HCT116 (cell line): ENCODE results near the gene ZNF580. TPM values are rescaled to one million over a fixed set of nuclear protein-coding genes. Genes with fewer than 3 reads are reported as not detected.

Experiments used
- ATAC-seq: fragments of 200-7000 bp; cut with Tn5 transposase; 2 replicates; pipeline ENCODE4 v1.9.1; 2020; ENCODE audit warnings: mild to moderate bottlenecking, moderate library complexity
- BruUV-seq: library from RNA; stranded (reverse); fragments of 400-500 nt; replicated peaks from 2 replicates; lab custom pipeline; 2021; lab: Mats Ljungman, UMichigan
- CTCF ChIA-PET: fragments of 300-600 bp; sonication (Branson Sonifier 250); formaldehyde crosslinking; loops from one replicate; lab custom pipeline; 2021; ENCODE audit warnings: antibody characterized with exemption; lab: Charles Lee
- POLR2A ChIA-PET: fragments of 300-600, 350-600 bp; sonication (Branson Sonifier 250); formaldehyde crosslinking; loops from one replicate; lab custom pipeline; 2021; ENCODE audit warnings: antibody characterized with exemption; lab: Charles Lee
- RAD21 ChIA-PET, 2 experiments: fragments of 300-600 bp; sonication (Branson Sonifier 250); formaldehyde crosslinking; loops; one replicate each; lab custom pipeline; 2023; ENCODE audit warnings: low total read pairs in 2 of 2; ENCODE audit not compliant: uncharacterized antibody in 2 of 2, unreplicated experiment in 2 of 2, low non-redundant PET in 1 of 2; lab: Charles Lee
- DNase-seq: peaks from one replicate; pipeline ENCODE4 v3.0.0-alpha.2; 2010; ENCODE audit warnings: low read depth, low spot score
- H2AFZ ChIP-seq: fragments of 200-600 bp; shearing (Covaris generic), sonication (generic); 2 replicates; pipeline ENCODE4 v1.6.1; 2017; ENCODE audit warnings: low read depth, mixed run types, mixed read lengths, antibody characterized with exemption, low read length; ENCODE audit not compliant: poor library complexity, severe bottlenecking
- H3K27ac ChIP-seq: 2 replicates; pipeline ENCODE4 v1.5.1; 2012; ENCODE audit warnings: low read depth, low read length
- H3K27me3 ChIP-seq: fragments of 200-600 bp; sonication (generic); 2 replicates; pipeline ENCODE4 v1.6.1; 2016; ENCODE audit warnings: mixed run types, low read length, mixed read lengths; ENCODE audit not compliant: insufficient read depth
- H3K36me3 ChIP-seq, 2 experiments: fragments of 200-500 bp in 1 of 2; fragments of 200-600 bp in 1 of 2; sonication (Bioruptor generic) in 1 of 2; sonication (generic) in 1 of 2; 2 replicates each; pipeline versions ENCODE4 v1.5.1 to v1.6.1; 2014 to 2016; ENCODE audit warnings: low read length in 2 of 2, inconsistent platforms in 1 of 2, mixed read lengths in 1 of 2, mixed run types in 1 of 2; ENCODE audit not compliant: insufficient read depth in 2 of 2, control insufficient read depth in 1 of 2
- H3K4me1 ChIP-seq, 2 experiments: fragments of 200-600 bp in 1 of 2; sonication (generic) in 1 of 2; 2 replicates each; pipeline versions ENCODE4 v1.5.1 to v1.6.1; 2012 to 2017; ENCODE audit warnings: low read length in 2 of 2, inconsistent platforms in 1 of 2, mild to moderate bottlenecking in 1 of 2, mixed read lengths in 1 of 2, mixed run types in 1 of 2, moderate library complexity in 1 of 2; ENCODE audit not compliant: insufficient read depth in 2 of 2, control insufficient read depth in 1 of 2
- H3K4me2 ChIP-seq: fragments of 200-600 bp; sonication (generic); 2 replicates; pipeline ENCODE4 v1.6.1; 2017; ENCODE audit warnings: mixed run types, low read length, mixed read lengths
- H3K4me3 ChIP-seq, 2 experiments: fragments of 200-600 bp in 1 of 2; sonication (generic) in 1 of 2; replicated peaks in 1 of 2; 2 replicates each; pipeline ENCODE4 v1.5.1; 2011 to 2016; ENCODE audit warnings: low read length in 2 of 2, control low read depth in 1 of 2, low read depth in 1 of 2, mild to moderate bottlenecking in 1 of 2, mixed read lengths in 1 of 2, mixed run types in 1 of 2
- H3K79me2 ChIP-seq: fragments of 200-600 bp; sonication (generic); 2 replicates; pipeline ENCODE4 v1.6.1; 2017; ENCODE audit warnings: mild to moderate bottlenecking, mixed run types, low read length, moderate library complexity, mixed read lengths; ENCODE audit not compliant: insufficient read depth
- H3K9ac ChIP-seq: fragments of 200-600 bp; sonication (generic); 2 replicates; pipeline ENCODE4 v1.6.1; 2016; ENCODE audit warnings: low read length, mixed read lengths
- H3K9me2 ChIP-seq: fragments of 200-600 bp; sonication (generic), shearing (Covaris generic); 2 replicates; pipeline ENCODE4 v1.6.1; 2017; ENCODE audit warnings: mixed run types, mild to moderate bottlenecking, moderate library complexity; ENCODE audit not compliant: insufficient read depth
- H3K9me3 ChIP-seq, 2 experiments: fragments of 200-500 bp in 1 of 2; fragments of 200-600 bp in 1 of 2; sonication (Bioruptor generic) in 1 of 2; sonication (generic) in 1 of 2; 2 replicates each; pipeline ENCODE4 v1.6.1; 2014 to 2017; ENCODE audit warnings: low read length in 2 of 2, mixed read lengths in 2 of 2, inconsistent platforms in 1 of 2, low read depth in 1 of 2, mild to moderate bottlenecking in 1 of 2, mixed run types in 1 of 2, moderate library complexity in 1 of 2; ENCODE audit not compliant: control insufficient read depth in 1 of 2, insufficient read depth in 1 of 2
- H4K20me1 ChIP-seq: fragments of 200-600 bp; sonication (generic), shearing (Covaris generic); 2 replicates; pipeline ENCODE4 v1.6.1; 2017; ENCODE audit warnings: mixed run types, mild to moderate bottlenecking, moderate library complexity; ENCODE audit not compliant: insufficient read depth
- ATF3 ChIP-seq: IDR thresholded peaks from 2 replicates; pipeline ENCODE4 v1.6.1; 2012
- CBX3 ChIP-seq: IDR thresholded peaks from 2 replicates; pipeline ENCODE4 v1.6.1; 2012; ENCODE audit warnings: low read depth
- CEBPB ChIP-seq: IDR thresholded peaks from 2 replicates; pipeline ENCODE4 v1.6.1; 2012; ENCODE audit warnings: low read depth
- EGR1 ChIP-seq: IDR thresholded peaks from 2 replicates; pipeline ENCODE4 v1.6.1; 2012; ENCODE audit warnings: low read depth
- ELF1 ChIP-seq: IDR thresholded peaks from 2 replicates; pipeline ENCODE4 v1.6.1; 2012; ENCODE audit warnings: low read depth, borderline replicate concordance
- FOSL1 ChIP-seq: IDR thresholded peaks from 2 replicates; pipeline ENCODE4 v1.6.1; 2012; ENCODE audit warnings: low read depth
- JUND ChIP-seq: IDR thresholded peaks from 2 replicates; pipeline ENCODE4 v1.6.1; 2012
- MAX ChIP-seq: IDR thresholded peaks from 2 replicates; pipeline ENCODE4 v1.6.1; 2012
- POLR2A ChIP-seq: IDR thresholded peaks from 2 replicates; pipeline ENCODE4 v1.7.0; 2011; ENCODE audit warnings: borderline replicate concordance; ENCODE audit not compliant: insufficient read depth, insufficient read length; ENCODE audit errors: extremely low read depth
- POLR2AphosphoS5 ChIP-seq: IDR thresholded peaks from 2 replicates; pipeline ENCODE4 v1.6.1; 2011; ENCODE audit warnings: mild to moderate bottlenecking, low read depth, low read length, moderate library complexity
- REST ChIP-seq: IDR thresholded peaks from 2 replicates; pipeline ENCODE4 v1.6.1; 2012; ENCODE audit warnings: low read depth
- SIN3A ChIP-seq: IDR thresholded peaks from 2 replicates; pipeline ENCODE4 v1.6.1; 2012; ENCODE audit warnings: low read depth
- TCF7L2 ChIP-seq: IDR thresholded peaks from 2 replicates; pipeline ENCODE4 v1.7.0; 2011; ENCODE audit warnings: borderline replicate concordance, inconsistent platforms; ENCODE audit not compliant: insufficient read depth, insufficient read length; ENCODE audit errors: extremely low read depth
- YY1 ChIP-seq: IDR thresholded peaks from 2 replicates; pipeline ENCODE4 v1.6.1; 2011; ENCODE audit warnings: low read length, low read depth, moderate library complexity, mild to moderate bottlenecking; ENCODE audit not compliant: insufficient replicate concordance; ENCODE audit errors: extremely low read depth
- ZBTB33 ChIP-seq: IDR thresholded peaks from 2 replicates; pipeline ENCODE4 v1.6.1; 2011; ENCODE audit warnings: mild to moderate bottlenecking, low read length, moderate library complexity; ENCODE audit not compliant: insufficient replicate concordance; ENCODE audit errors: extremely low read depth
- intact Hi-C: fragments of 100-400 bp; cut with micrococcal nuclease; formaldehyde crosslinking; loops from 2 replicates; pipeline ENCODE4 v1.10.0; 2022
- total RNA-seq: library from RNA; stranded (reverse); gene quantifications from one replicate; pipeline ENCODE4 v1.2.1, GENCODE V29; 2021; ENCODE audit not compliant: unreplicated experiment

The ZNF580 gene
- total RNA-seq, 1 experiment from 2014 or later, result 36.7 TPM

DNA sequence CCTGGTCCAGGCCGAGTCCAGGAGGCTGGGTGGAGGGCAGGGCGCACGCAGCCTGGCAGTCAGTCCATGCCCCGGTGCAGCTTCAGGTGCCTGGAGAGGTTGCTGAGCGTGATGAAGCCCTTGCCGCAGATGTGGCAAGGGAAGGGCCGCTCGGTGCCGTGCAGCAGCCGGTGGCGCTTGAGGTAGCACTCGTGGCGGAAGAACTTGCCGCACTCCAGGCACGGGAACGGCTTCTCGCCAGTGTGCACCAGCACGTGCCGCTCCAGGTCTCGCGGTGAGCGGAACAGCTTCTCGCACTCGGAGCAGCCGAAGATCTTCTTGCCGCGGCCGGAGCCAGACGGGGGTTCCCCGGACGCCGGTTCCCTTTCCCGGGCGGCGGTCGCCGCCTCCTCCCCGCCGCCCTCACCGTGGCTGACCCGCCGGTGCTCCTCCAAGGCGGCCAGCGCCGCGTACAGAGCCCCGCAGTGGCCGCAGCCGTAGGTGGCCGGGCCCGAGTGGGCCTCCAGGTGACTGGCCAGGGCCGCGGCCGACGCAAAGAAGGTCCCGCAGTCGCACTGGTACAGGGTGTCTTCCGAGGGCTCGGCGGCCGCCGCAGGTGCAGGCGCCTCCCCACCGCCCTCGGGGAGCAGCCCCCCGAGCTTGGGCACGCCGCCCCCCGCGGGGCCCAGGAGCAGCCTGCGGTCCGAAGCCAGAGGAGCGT, 48.3 kb upstream of the ZNF580 start:
- Histone ChIP-seq H3K9me3 (no peaks in the 10 kb centered on the region), H3K4me1 (peaks cover 3 to 12% of the 10 kb centered on the region in 2 experiments; a peak in 3 of 4 replicates), H3K36me3 (peaks cover 3 to 15% of the 10 kb centered on the region in 2 experiments), H3K79me2 (no peaks in the 10 kb centered on the region), H3K4me2 (no peak overlapping the region), H4K20me1 (no peaks in the 10 kb centered on the region), H3K9me2 (no peaks in the 10 kb centered on the region), H3K4me3 (no peak overlapping the region), H3K9ac (no peak overlapping the region), H2AFZ (no peak overlapping the region), H3K27ac (no peak overlapping the region), H3K27me3 (no peaks in the 10 kb centered on the region)
- no TSS peak for BruUV-seq
- ChIA-PET CTCF (no interaction called here), RAD21 (no interaction called here), POLR2A (no interaction called here)
- no peak for ATAC-seq
- no peak for TF ChIP-seq CEBPB
- TF ChIP-seq SIN3A, result no peak
- no peak for TF ChIP-seq REST
- TF ChIP-seq ELF1, result no peak
- no peak for TF ChIP-seq FOSL1
- TF ChIP-seq JUND, result no peak
- TF ChIP-seq POLR2A, result no peak
- no peak for TF ChIP-seq MAX
- TF ChIP-seq CBX3, result no peak
- TF ChIP-seq TCF7L2, result no peak
- TF ChIP-seq YY1, result no peak
- TF ChIP-seq ZBTB33, result no peak
- no peak for TF ChIP-seq POLR2AphosphoS5
- no peak for TF ChIP-seq ATF3
- TF ChIP-seq EGR1, result no peak
- intact Hi-C loops, result no loop called here
- DNase-seq, result no peak
